Cardiac muscle cell (in vitro differentiated cells and primary cell): ENCODE measurements around the gene MS4A8. TPM values are rescaled to one million over a fixed set of nuclear protein-coding genes. Genes with fewer than 3 reads are reported as not detected.
"Not testable (repeated sequence)": the region's sequence is repeated elsewhere in the genome, so short reads cannot be mapped to it uniquely, and the experiment has no call there.

Source experiments
- DNase-seq, 2 donors: peaks; one replicate each; pipeline versions ENCODE4 v3.0.0 to v3.0.0-alpha.2; 2010 to 2017; ENCODE audit warnings: low read depth in 1 of 2, low spot score in 1 of 2
- H3K27ac ChIP-seq: fragments of 200-600 bp; sonication (generic); 2 replicates; pipeline ENCODE4 v1.5.1; 2016
- H3K27me3 ChIP-seq: fragments of 200-600 bp; sonication (generic); 2 replicates; pipeline ENCODE4 v1.6.0; 2016; ENCODE audit warnings: control low read depth
- H3K36me3 ChIP-seq: fragments of 200-600 bp; sonication (generic); 2 replicates; pipeline ENCODE4 v1.5.1; 2016; ENCODE audit warnings: control low read depth
- H3K4me1 ChIP-seq: fragments of 200-600 bp; sonication (generic); 2 replicates; pipeline ENCODE4 v1.8.1; 2017; ENCODE audit warnings: low read depth, mild to moderate bottlenecking, mixed run types
- H3K4me3 ChIP-seq: fragments of 200-600 bp; sonication (generic); 2 replicates; pipeline ENCODE4 v1.5.1; 2016; ENCODE audit warnings: mild to moderate bottlenecking
- H3K9me3 ChIP-seq: fragments of 200-600 bp; sonication (generic); 2 replicates; pipeline ENCODE4 v1.5.1; 2017; ENCODE audit warnings: low read depth, mild to moderate bottlenecking, control low read depth
- polyA plus RNA-seq: library from polyadenylated mRNA; unstranded; fragments of >200 nt; fragmentation: Nextera tagmentation; extraction: Ambion mirVana; gene quantifications from 2 replicates; pipeline ENCODE4 v1.2.1, GENCODE V29; 2016
- total RNA-seq: library from RNA; depleted of rRNA; stranded (reverse); fragments of >200 nt; gene quantifications from 2 replicates; pipeline ENCODE4 v1.2.3, GENCODE V29; 2016
- TF ChIP-seq, protein P1 (sequence below): IDR thresholded peaks from 2 replicates; pipeline ENCODE4 v1.5.1; 2012; ENCODE audit warnings: low read depth, mild to moderate bottlenecking, low read length

The MS4A8 gene
- total and polyA plus RNA-seq, 2 experiments from 2014 or later: not detected

DNA sequence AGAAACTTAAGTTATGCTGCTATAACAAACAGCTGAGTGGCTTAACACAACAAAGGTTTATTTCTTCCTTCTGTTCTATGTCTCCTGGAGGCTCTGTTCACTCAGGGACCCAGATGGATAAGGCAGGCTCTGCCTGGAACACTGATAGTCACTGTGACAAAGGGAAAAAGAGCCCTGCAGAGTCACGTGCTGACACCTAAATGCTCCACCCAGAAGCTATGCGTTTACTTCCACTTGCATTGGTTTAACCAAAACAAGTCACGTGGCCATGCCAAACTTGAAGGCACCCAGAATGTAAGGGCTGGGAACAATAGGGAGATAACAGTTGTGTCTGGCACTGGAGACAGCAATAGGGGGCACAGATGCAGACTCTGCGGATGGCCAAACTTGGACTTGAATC lies 53.9 kb downstream of the MS4A8 start:
- Histone ChIP-seq H3K4me3 (no peak overlapping the region), H3K36me3 (no peaks in the 10 kb centered on the region), H3K4me1 (no peaks in the 10 kb centered on the region), H3K27me3 (no peaks in the 10 kb centered on the region), H3K27ac (no peak overlapping the region), H3K9me3 (no peaks in the 10 kb centered on the region)
- DNase-seq: no peak
- TF ChIP-seq, protein P1, sequence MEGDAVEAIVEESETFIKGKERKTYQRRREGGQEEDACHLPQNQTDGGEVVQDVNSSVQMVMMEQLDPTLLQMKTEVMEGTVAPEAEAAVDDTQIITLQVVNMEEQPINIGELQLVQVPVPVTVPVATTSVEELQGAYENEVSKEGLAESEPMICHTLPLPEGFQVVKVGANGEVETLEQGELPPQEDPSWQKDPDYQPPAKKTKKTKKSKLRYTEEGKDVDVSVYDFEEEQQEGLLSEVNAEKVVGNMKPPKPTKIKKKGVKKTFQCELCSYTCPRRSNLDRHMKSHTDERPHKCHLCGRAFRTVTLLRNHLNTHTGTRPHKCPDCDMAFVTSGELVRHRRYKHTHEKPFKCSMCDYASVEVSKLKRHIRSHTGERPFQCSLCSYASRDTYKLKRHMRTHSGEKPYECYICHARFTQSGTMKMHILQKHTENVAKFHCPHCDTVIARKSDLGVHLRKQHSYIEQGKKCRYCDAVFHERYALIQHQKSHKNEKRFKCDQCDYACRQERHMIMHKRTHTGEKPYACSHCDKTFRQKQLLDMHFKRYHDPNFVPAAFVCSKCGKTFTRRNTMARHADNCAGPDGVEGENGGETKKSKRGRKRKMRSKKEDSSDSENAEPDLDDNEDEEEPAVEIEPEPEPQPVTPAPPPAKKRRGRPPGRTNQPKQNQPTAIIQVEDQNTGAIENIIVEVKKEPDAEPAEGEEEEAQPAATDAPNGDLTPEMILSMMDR: no peak

DNA sequence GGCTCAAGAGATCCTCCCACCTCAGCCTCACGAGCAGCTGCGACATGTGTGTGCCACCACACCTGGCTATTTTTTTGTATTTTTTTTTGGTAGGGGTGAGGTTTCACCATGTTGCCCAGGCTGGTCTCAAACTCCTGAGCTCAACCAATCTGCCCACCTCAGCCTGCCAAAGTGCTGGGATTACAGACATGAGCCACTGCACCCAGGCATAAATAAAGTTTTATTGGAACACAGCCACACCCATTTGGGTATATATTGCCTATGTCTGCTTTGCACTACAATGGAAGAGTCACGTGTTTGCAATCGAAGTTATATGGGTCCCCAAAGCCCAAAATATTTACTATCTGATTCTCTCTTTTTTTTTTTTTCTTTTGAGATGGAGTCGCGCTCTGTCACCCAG lies 55.5 kb downstream of the MS4A8 start:
- Histone ChIP-seq H3K9me3 (no peaks in the 10 kb centered on the region), H3K27ac (no peak overlapping the region), H3K4me3 (no peak overlapping the region), H3K36me3 (no peaks in the 10 kb centered on the region), H3K4me1 (no peaks in the 10 kb centered on the region), H3K27me3 (no peaks in the 10 kb centered on the region)
- TF ChIP-seq, protein P1: no peak
- no peak for DNase-seq

DNA sequence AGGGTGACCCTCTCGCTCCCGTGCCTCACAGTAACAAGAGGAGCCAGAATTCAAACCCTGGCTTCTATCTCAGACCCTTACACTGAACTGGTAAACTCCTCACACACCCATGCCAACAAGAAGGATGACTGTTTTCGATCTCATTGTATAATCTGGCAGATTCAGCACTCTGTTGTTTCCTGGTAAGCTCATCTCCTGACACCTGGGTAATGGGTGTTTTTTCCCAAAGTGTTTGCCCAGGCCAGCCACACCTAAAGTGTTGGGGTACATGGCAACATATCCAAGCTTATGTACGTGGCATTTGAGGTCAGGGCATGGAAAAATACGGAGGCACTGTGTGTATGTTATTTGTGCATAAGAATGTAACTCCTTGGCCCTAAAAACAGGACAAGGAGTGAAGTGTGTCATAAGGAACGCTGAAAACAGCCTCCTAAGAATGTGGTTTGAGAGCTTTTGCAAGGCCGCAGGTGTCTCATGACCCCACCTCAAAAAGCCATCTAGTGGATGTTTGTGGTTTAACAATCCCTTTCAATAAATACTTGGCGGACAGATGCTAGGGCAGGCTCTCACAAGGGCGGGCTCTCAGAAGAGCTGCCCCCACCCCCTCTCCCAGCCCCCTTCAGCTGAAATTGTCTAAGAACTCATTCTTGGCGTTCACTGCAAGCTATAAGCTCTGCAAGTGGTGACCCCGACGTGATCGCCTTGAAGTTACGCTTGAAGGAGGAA lies 57.1 kb downstream of the MS4A8 start, which contains the start of gene MS4A15:
TSS of gene MS4A15 (plus strand) at position 561 of the 726 bp plus-strand sequence. CDS start 6,867 bp downstream, outside the sequence.
- Histone ChIP-seq H3K4me3 (no peak within 1 kb of the TSS), H3K27ac (no peak within 1 kb of the TSS), H3K4me1 (no peaks in the 10 kb centered on the region), H3K27me3 (no peaks in the 10 kb centered on the region), H3K9me3 (no peaks in the 10 kb centered on the region), H3K36me3 (no peaks in the 10 kb centered on the region)
- TF ChIP-seq, protein P1: peak; percentile 21
- peak in 1 of 2 donors; percentile 28 for DNase-seq

DNA sequence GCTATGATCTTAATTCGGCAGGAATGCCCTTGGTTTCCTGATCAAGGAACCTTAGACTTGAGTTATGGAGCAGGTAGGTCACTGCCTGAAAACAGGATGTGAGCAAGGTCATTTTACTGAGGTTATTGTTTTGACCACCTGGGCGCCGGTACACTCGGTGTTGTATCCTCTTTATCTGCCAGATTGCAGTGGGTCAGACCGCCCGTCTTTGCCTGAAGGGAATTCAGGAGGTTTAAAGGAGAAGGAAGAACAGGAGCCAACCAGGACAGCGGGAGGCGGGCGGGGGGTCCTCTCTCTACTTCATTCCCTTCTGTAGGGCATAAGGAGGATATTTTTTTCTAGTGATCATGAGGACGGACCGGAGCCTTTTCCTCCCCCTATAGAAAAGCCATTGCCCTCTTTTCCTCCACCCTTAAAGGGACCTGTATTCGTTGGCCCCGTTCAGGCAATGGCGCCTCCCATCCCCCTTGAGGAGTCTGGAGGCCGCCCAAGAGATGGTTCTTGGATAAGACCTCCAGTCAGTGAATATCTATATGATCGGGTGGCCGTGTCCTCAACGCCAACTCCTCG lies 57.9 kb downstream of the MS4A8 start:
- Histone ChIP-seq H3K4me1 (no peaks in the 10 kb centered on the region), H3K27me3 (no peaks in the 10 kb centered on the region), H3K4me3 (no peak overlapping the region), H3K36me3 (no peaks in the 10 kb centered on the region), H3K9me3 (no peaks in the 10 kb centered on the region), H3K27ac (no peak overlapping the region)
- DNase-seq: no peak
- TF ChIP-seq, protein P1: no peak

DNA sequence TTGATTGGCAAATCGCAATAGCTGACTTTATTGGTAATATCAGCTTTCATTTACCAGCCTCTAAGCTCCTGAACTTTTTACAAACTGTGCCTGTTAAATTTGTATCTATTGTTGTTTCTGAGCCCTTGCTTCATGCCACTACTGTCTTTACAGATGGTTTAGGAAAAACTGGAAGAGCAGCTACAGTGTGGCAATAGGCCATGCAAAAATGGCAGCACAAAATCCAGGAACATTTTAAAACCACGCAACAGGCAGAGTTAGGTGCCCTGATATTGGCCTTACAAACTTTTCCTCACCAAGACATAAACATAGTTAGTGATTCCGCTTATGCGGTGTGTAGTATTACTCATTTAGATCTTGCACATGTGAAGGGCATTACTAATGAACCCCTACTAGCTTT lies 59.3 kb downstream of the MS4A8 start:
- not testable (repeated sequence) for H3K9me3 ChIP-seq, H3K4me3 ChIP-seq, H3K4me1 ChIP-seq, H3K27ac ChIP-seq, DNase-seq, H3K36me3 ChIP-seq, H3K27me3 ChIP-seq

DNA sequence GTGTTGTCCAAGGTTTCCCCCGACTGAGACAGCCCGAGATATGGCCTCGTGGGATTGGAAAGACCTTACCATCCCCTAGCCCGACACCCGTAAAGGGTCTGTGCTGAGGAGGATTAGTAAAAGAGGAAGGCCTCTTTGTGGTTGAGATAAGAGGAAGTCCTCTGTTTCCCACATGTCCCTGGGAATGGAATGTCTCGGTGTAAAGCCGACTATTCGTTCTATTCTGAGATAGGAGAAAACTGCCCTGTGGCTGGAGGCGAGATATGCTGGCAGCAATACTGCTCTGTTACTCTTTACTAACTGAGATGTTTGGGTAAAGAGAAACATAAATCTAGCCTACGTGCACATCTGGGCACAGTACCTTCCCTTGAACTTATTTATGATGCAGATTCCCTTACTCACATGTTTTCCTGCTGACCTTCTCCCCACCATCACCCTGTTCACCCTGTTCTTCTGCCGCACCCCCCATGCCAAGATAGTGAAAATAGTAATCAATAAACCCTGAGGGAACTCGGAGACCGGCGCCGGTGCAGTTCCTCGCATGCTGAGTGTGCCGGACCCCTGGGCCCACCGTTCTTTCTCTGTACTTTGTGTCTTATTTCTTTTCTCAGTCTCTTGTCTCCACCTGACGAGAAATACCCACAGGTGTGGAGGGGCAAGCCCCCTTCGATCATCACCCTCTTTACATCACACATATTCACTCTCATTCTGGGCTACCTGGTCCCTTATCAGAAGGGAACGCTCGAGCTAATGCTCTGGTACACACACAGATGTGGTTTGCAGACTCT lies 60.2 kb downstream of the MS4A8 start:
- not testable (repeated sequence) for H3K27ac ChIP-seq, H3K27me3 ChIP-seq, H3K4me3 ChIP-seq, H3K4me1 ChIP-seq, H3K36me3 ChIP-seq, H3K9me3 ChIP-seq
- DNase-seq: peak in 1 of 2 donors; percentile 21
